ENCODE measurements around the gene KIF7.

Gene KIF7

GRCh38 chr15:89669309-89669865 lies 14.1 kb upstream of the KIF7 start:
- no peak for DNase-seq (ENCODE audit: low spot score)

- DNase-seq (ENCODE audit: low spot score): no peak
These were observed 12.9 kb upstream of the KIF7 start for GRCh38 chr15:89668171-89668570.

- DNase-seq (ENCODE audit: low spot score): no peak
These were observed 12.4 kb upstream of the KIF7 start for GRCh38 chr15:89667706-89667960.

GRCh38 chr15:89666858-89667705 lies 11.8 kb upstream of the KIF7 start:
- no peak for DNase-seq (ENCODE audit: low spot score)

GRCh38 chr15:89666184-89666857 lies 11.1 kb upstream of the KIF7 start:
- DNase-seq (ENCODE audit: low spot score): no peak

- no peak for DNase-seq (ENCODE audit: low spot score)
These were observed 10.3 kb upstream of the KIF7 start for GRCh38 chr15:89665449-89666181.

DNA sequence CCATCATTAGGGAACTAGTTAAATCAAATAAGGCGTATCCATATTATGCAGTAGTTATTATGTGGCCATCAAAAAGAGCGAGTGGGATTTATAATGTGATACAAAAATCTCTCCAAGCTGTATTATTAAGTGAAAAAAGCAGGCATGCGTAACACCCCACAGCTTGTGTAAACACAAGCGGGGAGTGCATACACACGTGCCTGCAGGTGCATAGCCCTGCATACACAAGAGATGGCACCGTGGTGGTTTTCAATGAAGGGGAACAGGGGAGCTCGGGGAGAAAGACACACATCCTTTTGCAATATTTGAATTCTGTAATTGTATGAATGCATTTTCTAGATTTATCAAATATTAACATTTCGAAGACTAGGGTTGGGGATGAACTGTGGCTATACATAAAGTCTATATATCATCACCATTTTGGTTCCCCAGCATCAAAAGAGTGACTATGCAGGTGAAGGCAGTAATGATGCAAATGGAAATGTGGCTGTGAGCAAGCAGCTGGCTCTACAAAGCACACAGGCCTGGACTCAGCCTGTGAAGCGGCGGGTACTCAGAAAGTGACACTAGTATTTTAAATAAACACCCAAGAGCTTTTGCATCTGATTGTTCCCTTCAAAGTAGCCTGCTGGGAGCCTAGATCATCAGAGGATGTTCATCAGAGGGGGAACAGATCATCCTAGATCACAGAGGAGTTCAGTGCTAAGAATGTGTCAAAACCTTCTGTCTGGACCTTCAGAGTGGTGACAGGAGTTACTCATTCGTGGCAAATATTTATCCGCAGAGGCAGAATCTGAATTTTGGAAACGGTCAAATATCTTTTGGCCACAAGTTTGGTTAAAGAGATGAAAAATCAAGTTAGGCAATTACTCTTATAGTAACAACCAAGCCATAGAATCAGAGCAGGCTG lies 9.4 kb upstream of the KIF7 start:
- DNase-seq (ENCODE audit: low spot score): no peak

DNA sequence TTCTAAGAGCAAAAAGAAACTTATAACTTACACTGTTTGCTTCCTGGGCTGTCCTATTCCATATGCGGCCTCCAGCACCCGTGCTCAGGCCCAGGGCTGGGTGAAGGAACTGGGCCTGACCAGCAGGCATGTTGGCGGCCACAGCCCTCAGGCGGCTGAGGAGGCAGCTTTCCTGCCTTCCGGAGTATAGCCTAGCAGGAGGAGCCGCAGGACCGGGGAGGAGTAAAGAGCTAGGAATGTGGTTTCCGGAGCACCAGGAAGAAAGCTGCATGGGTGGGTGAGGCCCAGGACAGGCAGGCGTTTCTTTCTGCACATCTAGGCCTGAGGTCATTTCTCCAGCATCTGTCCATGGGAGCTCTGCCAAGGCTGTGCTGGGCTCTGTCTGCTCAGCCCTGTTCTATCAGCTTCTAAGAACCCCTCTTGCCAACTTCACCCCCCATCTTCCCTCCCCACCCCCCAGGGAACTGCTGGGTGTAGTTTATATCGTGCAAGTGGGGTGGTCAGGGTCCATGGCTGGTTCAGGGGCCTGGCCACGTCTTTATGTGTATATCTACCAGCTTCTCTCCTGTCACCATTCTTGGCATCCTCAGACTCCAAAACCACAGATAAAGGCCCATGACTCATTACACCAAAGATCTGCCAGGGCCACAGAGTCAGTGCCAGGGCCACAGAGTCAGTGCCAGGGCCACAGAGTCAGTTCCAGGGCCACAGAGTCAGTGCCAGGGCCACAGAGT lies 7.8 kb upstream of the KIF7 start:
- DNase-seq (ENCODE audit: low spot score): no peak

GRCh38 chr15:89660556-89660955 lies 5.3 kb upstream of the KIF7 start:
- no peak for DNase-seq (ENCODE audit: low spot score)

DNA sequence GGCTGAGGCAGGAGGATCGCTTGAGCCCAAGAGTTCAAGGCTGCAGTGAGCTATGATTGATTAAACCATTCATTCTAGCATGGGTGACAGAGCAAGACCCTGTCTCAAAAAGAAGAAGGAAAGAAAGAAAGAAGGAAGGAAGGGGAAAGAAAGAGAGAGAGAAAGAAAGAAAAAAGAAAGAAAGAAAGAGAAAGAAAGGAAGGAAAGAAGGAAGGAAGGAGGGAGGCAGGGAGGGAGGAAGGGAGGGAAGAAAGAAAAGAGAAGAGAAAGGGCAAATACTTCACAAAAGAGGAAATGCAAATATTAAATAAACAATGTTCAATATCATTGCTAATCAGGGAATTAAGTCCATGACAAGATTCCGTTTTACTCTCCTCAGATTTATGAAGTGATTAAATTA lies 4.0 kb upstream of the KIF7 start:
- no peak for DNase-seq (ENCODE audit: low spot score)

- no peak for DNase-seq (ENCODE audit: low spot score)
These were observed 2.5 kb upstream of the KIF7 start for GRCh38 chr15:89657686-89658200.

- no peak for DNase-seq (ENCODE audit: low spot score)
These were observed 999 bp upstream of the KIF7 start for GRCh38 chr15:89656116-89656815.

DNA sequence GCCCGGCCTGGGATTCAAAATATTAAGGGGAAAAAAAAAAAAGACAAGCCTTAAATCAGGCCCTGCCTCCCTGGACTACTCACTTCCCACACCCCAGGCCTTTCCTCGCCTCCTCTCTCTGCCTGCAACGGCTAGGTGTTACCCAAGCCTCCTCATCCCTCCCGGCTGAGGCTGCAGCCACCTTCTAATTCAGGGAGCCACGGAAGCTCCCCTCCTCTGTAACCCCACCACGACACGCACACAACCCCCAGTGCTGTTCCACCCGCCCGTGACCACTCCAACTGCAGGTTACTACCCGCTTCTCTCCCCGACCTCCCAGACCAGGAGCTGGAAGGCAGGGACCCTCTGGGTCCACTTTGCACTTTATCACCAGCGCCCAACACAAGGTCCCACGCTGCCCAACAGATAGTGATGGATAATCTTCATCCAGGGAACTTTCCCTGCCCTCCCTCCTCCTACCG lies 936 bp downstream of the KIF7 start:
- DNase-seq (ENCODE audit: low spot score): no peak

- DNase-seq (ENCODE audit: low spot score): no peak
These were observed 1.7 kb downstream of the KIF7 start for GRCh38 chr15:89653578-89653977.

DNA sequence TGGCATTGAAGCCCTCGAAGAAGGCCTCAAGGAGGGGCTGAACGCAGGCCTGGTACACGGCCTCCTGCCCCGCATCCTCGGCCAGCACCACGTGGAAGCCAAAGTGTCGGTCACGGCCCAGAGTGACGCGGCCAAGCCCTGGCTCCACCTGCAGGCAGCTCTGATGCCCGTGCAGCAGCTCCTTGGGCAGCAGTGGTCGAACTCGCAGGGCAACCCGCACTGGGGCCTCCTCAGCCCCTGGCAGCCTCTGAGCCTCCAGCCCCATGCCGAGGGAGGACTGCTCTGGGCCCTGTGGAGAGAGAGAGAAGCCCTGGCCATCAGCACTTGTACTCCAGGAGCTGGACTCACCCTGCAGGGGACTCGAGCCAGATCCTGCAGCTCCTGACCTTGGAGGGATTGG lies 2.6 kb downstream of the KIF7 start:
- DNase-seq (ENCODE audit: low spot score): no peak

- no peak for DNase-seq (ENCODE audit: low spot score)
These were observed 3.1 kb downstream of the KIF7 start for GRCh38 chr15:89652131-89652530.

DNA sequence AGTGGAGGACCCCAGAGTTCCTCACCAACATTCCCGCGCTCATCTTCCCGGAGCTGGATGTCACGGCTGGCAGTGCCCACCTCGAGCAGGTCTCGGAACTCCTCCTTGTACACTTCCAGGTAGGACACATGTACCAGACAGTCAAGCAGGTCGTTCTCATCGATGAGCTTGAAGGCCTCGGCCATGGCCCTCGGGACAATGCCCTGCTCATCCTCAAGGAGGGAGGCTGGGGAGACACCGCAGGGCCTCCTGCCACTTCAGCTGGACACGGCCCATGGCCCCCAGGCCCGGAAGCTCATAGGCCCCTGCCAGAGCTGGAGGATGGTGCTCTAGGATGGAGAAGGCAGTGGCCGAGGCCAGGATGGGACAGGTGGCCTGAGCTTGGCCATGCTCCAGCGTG lies 5.6 kb downstream of the KIF7 start:
- DNase-seq (ENCODE audit: low spot score): no peak

DNA sequence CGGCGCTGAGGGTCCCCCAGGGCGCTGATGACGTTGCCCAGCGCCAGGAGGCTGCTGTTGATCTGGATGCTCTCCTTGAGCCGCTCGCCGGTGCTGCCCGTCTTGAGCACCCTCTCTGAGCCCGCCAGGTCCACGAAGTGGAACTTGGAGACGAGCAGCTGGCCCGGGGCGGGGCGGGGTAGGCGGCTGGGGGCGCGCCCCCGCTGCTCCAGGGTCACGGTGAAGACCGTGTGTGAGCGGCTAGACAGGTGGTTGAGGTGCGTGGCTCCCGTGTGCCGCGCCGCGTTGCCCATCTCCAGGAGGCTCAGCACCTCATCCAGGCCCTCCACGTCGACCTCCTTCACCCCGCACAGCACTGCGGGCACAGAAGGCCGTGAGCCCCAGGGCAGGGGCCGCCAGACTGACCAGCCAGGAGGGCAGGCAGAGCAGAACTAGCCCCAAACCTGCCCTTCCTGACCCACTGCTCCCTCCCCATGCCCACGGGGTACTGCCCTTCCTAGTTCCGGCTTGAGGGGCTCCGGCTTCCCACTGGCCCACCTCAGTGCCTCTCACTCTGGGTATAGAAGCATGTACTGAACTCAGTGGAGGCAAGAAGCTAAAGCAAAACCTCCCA lies 6.1 kb downstream of the KIF7 start:
- DNase-seq (ENCODE audit: low spot score): no peak

DNA sequence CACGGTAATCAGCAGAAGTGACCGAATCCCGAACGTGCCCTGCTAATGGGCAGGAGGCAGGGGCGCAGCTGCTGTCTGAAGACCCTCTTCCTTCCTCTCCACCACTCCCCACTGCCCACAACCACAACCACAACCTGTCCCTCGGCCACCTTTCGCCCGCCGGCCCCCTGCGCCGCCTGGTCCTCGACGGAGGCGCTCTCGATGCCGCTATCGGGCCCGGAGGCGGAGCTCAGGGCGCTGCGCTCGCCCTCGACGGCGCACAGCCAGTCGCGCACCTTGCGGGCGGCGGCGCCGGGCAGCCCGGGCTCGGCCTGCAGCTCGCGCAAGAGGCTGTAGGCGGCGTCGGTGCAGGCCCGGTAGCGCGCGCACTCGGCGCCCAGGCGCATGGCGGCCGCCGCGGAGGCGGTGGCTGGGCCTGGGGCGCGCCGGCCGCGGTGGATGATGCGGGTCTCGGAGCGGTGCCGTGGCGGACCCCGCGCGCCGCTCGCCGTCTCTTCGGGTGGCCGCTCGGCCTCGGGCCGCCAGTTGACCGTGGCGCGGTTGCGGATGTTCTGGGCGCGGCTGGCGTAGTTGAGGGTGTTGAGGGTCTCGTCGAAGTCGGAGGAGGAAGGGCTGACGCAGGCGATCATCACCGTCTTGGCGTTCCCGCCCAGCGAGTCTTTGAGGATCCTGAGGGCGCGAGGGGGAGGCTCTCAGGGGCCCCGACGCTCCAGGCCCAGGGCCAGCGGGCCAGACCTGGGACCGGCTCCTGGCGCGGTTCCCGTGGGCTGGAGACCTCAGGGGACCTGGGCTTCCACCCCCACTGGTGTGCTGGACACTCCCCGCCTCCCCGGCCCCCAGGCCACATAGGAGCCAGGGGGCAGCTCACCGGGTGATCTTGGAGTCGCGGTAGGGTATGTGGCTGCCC lies 6.9 kb downstream of the KIF7 start:
- no peak for DNase-seq (ENCODE audit: low spot score)
